GM18498 (cell line): ENCODE data around the gene FGF3.

ENCODE experiments used
- ATAC-seq: cut with Tn5 transposase; IDR thresholded peaks from one replicate; pipeline ENCODE4 v1.9.1; 2021; ENCODE audit warnings: mild to moderate bottlenecking, moderate library complexity; ENCODE audit not compliant: unreplicated experiment

The FGF3 gene

GRCh38 chr11:69825037-69825834, 6.0 kb upstream of the FGF3 start:
- ATAC-seq = no peak

GRCh38 chr11:69823641-69824265, 4.5 kb upstream of the FGF3 start:
- ATAC-seq = no peak

- no peak for ATAC-seq
Measured at GRCh38 chr11:69822676-69823494, 3.7 kb upstream of the FGF3 start.

- no peak for ATAC-seq
Measured at GRCh38 chr11:69821511-69822040, 2.4 kb upstream of the FGF3 start.

- no peak for ATAC-seq
Measured at GRCh38 chr11:69820441-69820840, 1.2 kb upstream of the FGF3 start.

- ATAC-seq = no peak
Measured at GRCh38 chr11:69819541-69820070, 390 bp upstream of the FGF3 start.

- ATAC-seq = no peak
Measured at GRCh38 chr11:69818231-69818602, 999 bp downstream of the FGF3 start.

GRCh38 chr11:69817265-69818230, 1.7 kb downstream of the FGF3 start:
- no peak for ATAC-seq

- no peak for ATAC-seq
Measured at GRCh38 chr11:69816671-69817070, 2.5 kb downstream of the FGF3 start.

GRCh38 chr11:69815973-69816372, 3.2 kb downstream of the FGF3 start:
- ATAC-seq = no peak

- no peak for ATAC-seq
Measured at GRCh38 chr11:69814902-69815301, 4.3 kb downstream of the FGF3 start.

- ATAC-seq = no peak
Measured at GRCh38 chr11:69814411-69814810, 4.8 kb downstream of the FGF3 start.

- ATAC-seq = no peak
Measured at GRCh38 chr11:69813839-69814238, 5.4 kb downstream of the FGF3 start.

- no peak for ATAC-seq
Measured at GRCh38 chr11:69812946-69813345, 6.3 kb downstream of the FGF3 start.

GRCh38 chr11:69812256-69812655, 7.0 kb downstream of the FGF3 start:
- ATAC-seq = no peak

GRCh38 chr11:69811431-69811830, 7.8 kb downstream of the FGF3 start:
- no peak for ATAC-seq

GRCh38 chr11:69810289-69811118, 8.7 kb downstream of the FGF3 start:
- ATAC-seq = no peak

- no peak for ATAC-seq
Measured at GRCh38 chr11:69808667-69809086, 10.5 kb downstream of the FGF3 start.
